Fibroblast of lung (primary cell): Measurements from ENCODE around the gene TBX20.

ENCODE experiments used
- EZH2 ChIP-seq: IDR thresholded peaks from 2 replicates; pipeline ENCODE4 v1.5.1; 2012; ENCODE audit warnings: low read length, control low read depth, mild to moderate bottlenecking; ENCODE audit errors: missing control alignments
- TF ChIP-seq, protein P1 (sequence below), 2 donors: IDR thresholded peaks in 1 of 2; conservative IDR thresholded peaks in 1 of 2; 1 replicate in 1 of 2; 2 replicates in 1 of 2; pipeline ENCODE4 v1.5.1; 2011 to 2012; ENCODE audit warnings: low read length in 2 of 2, control low read depth in 1 of 2, inconsistent platforms in 1 of 2, low read depth in 1 of 2, mild to moderate bottlenecking in 1 of 2

DNA sequence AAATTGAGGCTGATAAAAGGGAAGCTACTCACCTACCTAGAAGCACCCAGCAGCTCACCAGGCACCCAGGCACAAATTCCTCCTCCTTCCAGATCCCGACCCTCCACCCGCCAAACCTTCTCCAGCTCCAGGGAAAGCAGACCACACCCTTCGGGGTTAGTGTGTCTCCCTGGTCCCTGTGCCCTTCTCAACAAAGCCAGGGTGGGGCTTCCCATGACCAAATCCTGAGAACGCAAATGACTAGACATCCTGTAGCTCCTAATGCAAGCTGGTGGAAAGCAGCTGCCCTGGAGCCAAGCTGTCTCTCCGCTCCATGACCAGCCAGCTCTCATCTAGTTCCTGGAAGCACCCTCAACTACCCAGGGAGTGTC is 4.4 kb downstream of the TBX20 start:
- TF ChIP-seq, protein P1, sequence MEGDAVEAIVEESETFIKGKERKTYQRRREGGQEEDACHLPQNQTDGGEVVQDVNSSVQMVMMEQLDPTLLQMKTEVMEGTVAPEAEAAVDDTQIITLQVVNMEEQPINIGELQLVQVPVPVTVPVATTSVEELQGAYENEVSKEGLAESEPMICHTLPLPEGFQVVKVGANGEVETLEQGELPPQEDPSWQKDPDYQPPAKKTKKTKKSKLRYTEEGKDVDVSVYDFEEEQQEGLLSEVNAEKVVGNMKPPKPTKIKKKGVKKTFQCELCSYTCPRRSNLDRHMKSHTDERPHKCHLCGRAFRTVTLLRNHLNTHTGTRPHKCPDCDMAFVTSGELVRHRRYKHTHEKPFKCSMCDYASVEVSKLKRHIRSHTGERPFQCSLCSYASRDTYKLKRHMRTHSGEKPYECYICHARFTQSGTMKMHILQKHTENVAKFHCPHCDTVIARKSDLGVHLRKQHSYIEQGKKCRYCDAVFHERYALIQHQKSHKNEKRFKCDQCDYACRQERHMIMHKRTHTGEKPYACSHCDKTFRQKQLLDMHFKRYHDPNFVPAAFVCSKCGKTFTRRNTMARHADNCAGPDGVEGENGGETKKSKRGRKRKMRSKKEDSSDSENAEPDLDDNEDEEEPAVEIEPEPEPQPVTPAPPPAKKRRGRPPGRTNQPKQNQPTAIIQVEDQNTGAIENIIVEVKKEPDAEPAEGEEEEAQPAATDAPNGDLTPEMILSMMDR (conservative IDR thresholded peaks at IDR 0.05 in 1 of 2, IDR thresholded peaks at IDR 0.05 in 1 of 2; ENCODE audit: low read depth in 1 of 2, low read length in 2 of 2) = no peak
- no peak for TF ChIP-seq EZH2
